ENCODE results near the gene PRPSAP1. TPM values are rescaled to one million over a fixed set of nuclear protein-coding genes. Genes with fewer than 3 reads are reported as not detected.

The PRPSAP1 gene
- total RNA-seq, 4 donors from 2014 or later, result 52.4 to 82.3 (median 68.7) TPM

GRCh38 chr17:76265624-76266243 lies 88.0 kb downstream of the PRPSAP1 start:
- TF ChIP-seq POLR2A (IDR thresholded peaks at IDR 0.05), result no peak
- TF ChIP-seq CTCF (IDR thresholded peaks at IDR 0.05), result no peak
- Histone ChIP-seq H3K9me3 (no peaks in the 10 kb centered on the region), H3K4me1 (peaks cover 0 to 23% of the 10 kb centered on the region in 2 donors), H3K27ac (peak overlapping the region; percentile 83 to 92), H3K27me3 (no peaks in the 10 kb centered on the region), H3K4me3 (peak overlapping the region; percentile 57 to 95), H3K36me3 (no peaks in the 10 kb centered on the region)
- DNase-seq, result peak in 1 of 2 donors; percentile 50
- intact Hi-C loops (cut with DNase I; ENCODE audit: low total_unique reads), result no loop called here

- no peaks in the 10 kb centered on the region for H3K27me3 ChIP-seq
- H3K9me3 ChIP-seq, result no peaks in the 10 kb centered on the region
Measured at GRCh38 chr17:76264755-76265623, 88.7 kb downstream of the PRPSAP1 start, which contains the start of gene UBALD2. UBALD2 (plus strand) TSS chr17:76265348; CDS start chr17:76265506, 158 bp downstream.

GRCh38 chr17:76264425-76264754 lies 89.3 kb downstream of the PRPSAP1 start:
- no peaks in the 10 kb centered on the region for H3K9me3 ChIP-seq
- peak overlapping the region; percentile 58 to 75 for H3K27ac ChIP-seq
- no peak overlapping the region for H3K4me3 ChIP-seq
- DNase-seq, result no peak
- no peaks in the 10 kb centered on the region for H3K36me3 ChIP-seq
- H3K27me3 ChIP-seq, result no peaks in the 10 kb centered on the region
- intact Hi-C loops (cut with DNase I; ENCODE audit: low total_unique reads), result no loop called here
- peaks cover 0 to 22% of the 10 kb centered on the region in 2 donors for H3K4me1 ChIP-seq
- no peak for TF ChIP-seq POLR2A (IDR thresholded peaks at IDR 0.05)

More at GRCh38 chr17:76264755-76265623, 88.7 kb downstream of the PRPSAP1 start, which contains the start of gene UBALD2:
- peak; percentile 99 for DNase-seq
- Histone ChIP-seq H3K27ac (peak within 1 kb of the TSS; percentile 83 to 92), H3K4me3 (peak within 1 kb of the TSS; percentile 57 to 95), H3K36me3 (no peaks in the 10 kb centered on the region), H3K4me1 (peaks cover 0 to 23% of the 10 kb centered on the region in 2 donors)
- TF ChIP-seq CTCF (IDR thresholded peaks at IDR 0.05) (peak in 1 of 4 experiments; percentile 46), POLR2A (IDR thresholded peaks at IDR 0.05) (peak; percentile 88 to 92)
- intact Hi-C loops (cut with DNase I; ENCODE audit: low total_unique reads), result no loop called here

GRCh38 chr17:76263896-76264295 lies 89.8 kb downstream of the PRPSAP1 start:
- Histone ChIP-seq H3K9me3 (no peaks in the 10 kb centered on the region), H3K27me3 (no peaks in the 10 kb centered on the region), H3K27ac (peak overlapping the region in 1 of 2 donors; percentile 58), H3K4me1 (peaks cover 0 to 17% of the 10 kb centered on the region in 2 donors), H3K36me3 (no peaks in the 10 kb centered on the region), H3K4me3 (no peak overlapping the region)
- no peak for DNase-seq
- TF ChIP-seq CTCF (IDR thresholded peaks at IDR 0.05) (no peak), POLR2A (IDR thresholded peaks at IDR 0.05) (no peak)
- intact Hi-C loops (cut with DNase I; ENCODE audit: low total_unique reads), result no loop called here

- H3K4me1 ChIP-seq, result peaks cover 0 to 12% of the 10 kb centered on the region in 2 donors
- no peak for DNase-seq
- peak overlapping the region in 1 of 2 donors; percentile 13 for H3K27ac ChIP-seq
- intact Hi-C loops (cut with DNase I; ENCODE audit: low total_unique reads), result no loop called here
- no peaks in the 10 kb centered on the region for H3K27me3 ChIP-seq
- H3K4me3 ChIP-seq, result no peak overlapping the region
- H3K36me3 ChIP-seq, result no peaks in the 10 kb centered on the region
- H3K9me3 ChIP-seq, result no peaks in the 10 kb centered on the region
- TF ChIP-seq CTCF (IDR thresholded peaks at IDR 0.05) (no peak), POLR2A (IDR thresholded peaks at IDR 0.05) (no peak)
Measured at GRCh38 chr17:76262732-76263344, 90.9 kb downstream of the PRPSAP1 start.
